IMR-90 (cell line): ENCODE measurements around the gene SERINC3. TPM values are rescaled to one million over a fixed set of nuclear protein-coding genes. Genes with fewer than 3 reads are reported as not detected.
A peak's percentile ranks its signal among the peaks of the same experiment; 100 is the strongest.

Experiments
- ATAC-seq: fragments of 200-7000 bp; cut with Tn5 transposase; 2 replicates; pipeline ENCODE4 v1.9.1; 2020; ENCODE audit warnings: low read depth, mild to moderate bottlenecking, moderate library complexity
- BruUV-seq: library from RNA; stranded (reverse); fragments of 400-500 nt; replicated peaks from 2 replicates; lab custom pipeline; 2021; lab: Mats Ljungman, UMichigan
- CTCF ChIA-PET: fragments of 300-600 bp; formaldehyde crosslinking; extraction: SDS; loops from one replicate; lab custom pipeline; 2021; ENCODE audit warnings: antibody characterized with exemption; lab: Yijun Ruan, JAX
- POLR2A ChIA-PET: fragments of 300-600 bp; sonication (Branson Sonifier 250); formaldehyde crosslinking; loops from one replicate; lab custom pipeline; 2022; ENCODE audit warnings: antibody characterized with exemption; ENCODE audit not compliant: unreplicated experiment; lab: Charles Lee
- DNase-seq: peaks from one replicate; pipeline ENCODE4 v3.0.0; 2013
- H2AFZ ChIP-seq: replicated peaks from 2 replicates; pipeline ENCODE3; 2013; ENCODE audit warnings: low read length, mild to moderate bottlenecking; ENCODE audit not compliant: poor library complexity
- H2AK5ac ChIP-seq: 2 replicates; pipeline ENCODE4 v1.6.1; 2013; ENCODE audit warnings: low read depth, low read length, inconsistent platforms
- H2AK9ac ChIP-seq: replicated peaks from 2 replicates; pipeline ENCODE3; 2013; ENCODE audit warnings: mild to moderate bottlenecking, low read depth, low read length, moderate library complexity; ENCODE audit not compliant: poor library complexity
- H2BK120ac ChIP-seq: 2 replicates; pipeline ENCODE4 v1.6.1; 2013; ENCODE audit warnings: low read depth, low read length, inconsistent platforms
- H2BK15ac ChIP-seq: 3 replicates; pipeline ENCODE4 v1.6.1; 2013; ENCODE audit warnings: low read depth, low read length, inconsistent platforms
- H2BK20ac ChIP-seq: 2 replicates; pipeline ENCODE4 v1.6.1; 2013; ENCODE audit warnings: low read depth, mild to moderate bottlenecking, inconsistent platforms, low read length, moderate library complexity
- H2BK5ac ChIP-seq: 2 replicates; pipeline ENCODE4 v1.6.1; 2013; ENCODE audit warnings: mild to moderate bottlenecking, low read depth, low read length, inconsistent platforms; ENCODE audit not compliant: poor library complexity, severe bottlenecking
- H3K14ac ChIP-seq: replicated peaks from 2 replicates; pipeline ENCODE4 v1.6.1; 2013; ENCODE audit warnings: low read depth, low read length, inconsistent platforms
- H3K18ac ChIP-seq: 2 replicates; pipeline ENCODE4 v1.6.1; 2013; ENCODE audit warnings: low read depth, low read length, control low read depth
- H3K23ac ChIP-seq: 2 replicates; pipeline ENCODE4 v1.6.1; 2013; ENCODE audit warnings: low read depth, low read length, inconsistent platforms
- H3K27ac ChIP-seq: 2 replicates; pipeline ENCODE4 v1.5.1; 2013; ENCODE audit warnings: mild to moderate bottlenecking, control low read depth, low read length; ENCODE audit not compliant: insufficient read depth
- H3K27me3 ChIP-seq: 2 replicates; pipeline ENCODE4 v1.6.1; 2013; ENCODE audit warnings: low read length; ENCODE audit not compliant: control insufficient read depth, insufficient read depth
- H3K36me3 ChIP-seq: 2 replicates; pipeline ENCODE4 v1.6.1; 2013; ENCODE audit warnings: low read length, mixed read lengths; ENCODE audit not compliant: control insufficient read depth, insufficient read depth
- H3K4ac ChIP-seq: 2 replicates; pipeline ENCODE4 v1.6.1; 2013; ENCODE audit warnings: low read depth, low read length, inconsistent platforms
- H3K4me1 ChIP-seq: 2 replicates; pipeline ENCODE4 v1.6.1; 2013; ENCODE audit warnings: low read length, mixed read lengths; ENCODE audit not compliant: control insufficient read depth, insufficient read depth
- H3K4me2 ChIP-seq: 2 replicates; pipeline ENCODE4 v1.6.1; 2013; ENCODE audit warnings: low read depth, mild to moderate bottlenecking, control low read depth, low read length, moderate library complexity
- H3K4me3 ChIP-seq: 2 replicates; pipeline ENCODE4 v1.5.1; 2013; ENCODE audit warnings: low read depth, mild to moderate bottlenecking, control low read depth, low read length, moderate library complexity; ENCODE audit not compliant: insufficient read depth
- H3K56ac ChIP-seq: 2 replicates; pipeline ENCODE4 v1.6.1; 2013; ENCODE audit warnings: low read length, inconsistent platforms; ENCODE audit not compliant: insufficient read depth; ENCODE audit errors: extremely low read depth
- H3K79me1 ChIP-seq, 2 experiments: 2 replicates each; pipeline ENCODE4 v1.6.1; 2013; ENCODE audit warnings: low read length in 2 of 2, inconsistent platforms in 1 of 2, low read depth in 1 of 2
- H3K9ac ChIP-seq: 2 replicates; pipeline ENCODE4 v1.6.1; 2013; ENCODE audit warnings: low read depth, low read length, control low read depth
- H3K9me1 ChIP-seq: 2 replicates; pipeline ENCODE4 v1.6.1; 2013; ENCODE audit warnings: low read length, inconsistent platforms; ENCODE audit not compliant: insufficient read depth
- H3K9me3 ChIP-seq: 2 replicates; pipeline ENCODE4 v1.6.1; 2013; ENCODE audit warnings: low read length; ENCODE audit not compliant: control insufficient read depth, insufficient read depth
- H4K20me1 ChIP-seq: 2 replicates; pipeline ENCODE4 v1.6.1; 2013; ENCODE audit warnings: low read length, inconsistent platforms; ENCODE audit not compliant: insufficient read depth
- H4K5ac ChIP-seq: 2 replicates; pipeline ENCODE4 v1.6.1; 2013; ENCODE audit warnings: mild to moderate bottlenecking, low read depth, low read length, control low read depth
- H4K8ac ChIP-seq, 2 experiments: 2 replicates each; pipeline ENCODE4 v1.6.1; 2013; ENCODE audit warnings: low read depth in 2 of 2, low read length in 2 of 2, control low read depth in 1 of 2, inconsistent platforms in 1 of 2
- H4K91ac ChIP-seq: 2 replicates; pipeline ENCODE4 v1.6.1; 2013; ENCODE audit warnings: low read depth, low read length, inconsistent platforms; ENCODE audit not compliant: insufficient read depth
- POLR2A ChIP-seq: IDR thresholded peaks from 2 replicates; pipeline ENCODE4 v1.6.1; 2012; ENCODE audit warnings: mild to moderate bottlenecking, low read depth, low read length
- SMC3 ChIP-seq: fragments of 150-350 bp; IDR thresholded peaks from 2 replicates; pipeline ENCODE4 v1.6.1; 2016; ENCODE audit warnings: low read depth, mild to moderate bottlenecking, antibody characterized with exemption, low read length, moderate library complexity
- WGBS, 2 experiments: methylation state at CpG; one replicate each; pipeline versions ENCODE4 v1.1.5 to v1.1.7; 2013; ENCODE audit warnings: missing lambda C conversion rate in 2 of 2; ENCODE audit not compliant: insufficient read length in 1 of 2; ENCODE audit errors: extremely low coverage in 2 of 2; 5-methylcytosine and 5-hydroxymethylcytosine counted together
- dilution Hi-C: fragments of 300-500 bp; cut with HindIII; formaldehyde crosslinking; loops from one replicate; pipeline ENCODE4 v1.14.3; 2018; ENCODE audit warnings: low sequenced_read_pairs; ENCODE audit not compliant: unreplicated experiment
- in situ Hi-C: fragments of 300-500 bp; cut with MboI; formaldehyde crosslinking; loops from 3 replicates; pipeline ENCODE4 v1.14.3; 2019; ENCODE audit warnings: low sequenced_read_pairs, inconsistent platforms, mixed read lengths
- intact Hi-C: fragments of 100-400 bp; cut with micrococcal nuclease; formaldehyde crosslinking; loops from 2 replicates; pipeline ENCODE4 v1.10.0; 2022
- polyA plus RNA-seq, 3 experiments: library from polyadenylated mRNA; depleted of rRNA; stranded (reverse); fragments of >200 nt; gene quantifications; 2 replicates each; pipeline ENCODE4 v1.2.3, GENCODE V29; 2012; ENCODE audit warnings: low replicate concordance in 1 of 3
- total RNA-seq: library from RNA; depleted of rRNA; stranded (reverse); fragments of >200 nt; gene quantifications from 2 replicates; pipeline ENCODE4 v1.2.3, GENCODE V29; 2012

Gene SERINC3
- total and polyA plus RNA-seq, 2 of the 4 experiments (the other 2 are of a cell fraction) = 101 to 132 TPM

- Histone ChIP-seq H2AK9ac (no peak overlapping the region), H2AFZ (no peak overlapping the region), H3K9ac (no peak overlapping the region; the same call in 1 of the 2 replicates), H3K56ac (no peak overlapping the region), H3K9me3 (no peaks in the 10 kb centered on the region), H3K79me1 (peaks cover 25 to 56% of the 10 kb centered on the region in 2 experiments), H3K36me3 (peaks cover 39% of the 10 kb centered on the region), H2BK20ac (peak overlapping the region; percentile 38; the same call in 1 of the 2 replicates), H3K4me1 (peaks cover 28% of the 10 kb centered on the region), H2BK15ac (peak overlapping the region; percentile 67; the same call in 1 of the 3 replicates), H3K27me3 (no peaks in the 10 kb centered on the region), H3K27ac (no peak overlapping the region; the same call in 1 of the 2 replicates), H3K23ac (no peak overlapping the region), H3K9me1 (peaks cover 24% of the 10 kb centered on the region), H4K91ac (peak overlapping the region; percentile 15; the same call in 1 of the 2 replicates), H4K5ac (no peak overlapping the region; the same call in 1 of the 2 replicates), H3K14ac (peak overlapping the region; percentile 36), H2AK5ac (peak overlapping the region; percentile 59; the same call in 1 of the 2 replicates), H3K4me2 (no peak overlapping the region), H4K20me1 (peaks cover 16% of the 10 kb centered on the region; the same call in 1 of the 2 replicates), H3K4ac (peak overlapping the region; percentile 58), H2BK5ac (peak overlapping the region; percentile 66), H4K8ac (peak overlapping the region; percentile 20; a peak in 1 of 4 replicates), H3K4me3 (no peak overlapping the region), H3K18ac (peak overlapping the region; percentile 50; the same call in 1 of the 2 replicates), H2BK120ac (peak overlapping the region; percentile 48; the same call in 1 of the 2 replicates)
- dilution Hi-C loops (no loop called here), intact Hi-C loops (loop anchor here (5.0 kb wide), 1 partner anchor 115 kb away; no protein-coding TSS in a partner anchor), in situ Hi-C loops (loop anchor here (25.0 kb wide), 1 partner anchor 1290 kb away; the partner anchor contains the start of genes DNTTIP1 and WFDC3)
- CTCF ChIA-PET = no interaction called here
- BruUV-seq = no TSS peak
- ATAC-seq (no peak), DNase-seq (no peak)
- WGBS, 2 experiments = 90% methylated on average over 2 of the region's 3 CpGs; no CpG with 5 or more reads in 1 of the 2 experiments
- POLR2A ChIA-PET = no interaction called here
- TF ChIP-seq SMC3 (no peak), POLR2A (0 out of 2 replicates have a peak, but pooled peaks have one; percentile 35)
Measured at GRCh38 chr20:44497761-44498160, 24.1 kb downstream of the SERINC3 start.
